Fibroblast of lung (primary cell): ENCODE data around the gene SLC25A51. TPM values are rescaled to one million over a fixed set of nuclear protein-coding genes. Genes with fewer than 3 reads are reported as not detected.

ENCODE experiments used
- DNase-seq, 2 donors: peaks; one replicate each; pipeline versions ENCODE4 v3.0.0 to v3.0.0-alpha.2; 2010; ENCODE audit warnings: low read depth in 2 of 2
- H2AFZ ChIP-seq: 2 replicates; pipeline ENCODE4 v1.5.1; 2012; ENCODE audit warnings: low read length, control low read depth, inconsistent platforms
- H3K27ac ChIP-seq: 2 replicates; pipeline ENCODE4 v1.5.1; 2011; ENCODE audit warnings: low read length, control low read depth; ENCODE audit not compliant: insufficient read depth
- H3K27me3 ChIP-seq: 2 replicates; pipeline ENCODE4 v1.5.1; 2011; ENCODE audit warnings: mild to moderate bottlenecking, low read length; ENCODE audit not compliant: control insufficient read depth, insufficient read depth
- H3K36me3 ChIP-seq: 2 replicates; pipeline ENCODE4 v1.5.1; 2011; ENCODE audit warnings: low read length; ENCODE audit not compliant: control insufficient read depth, insufficient read depth
- H3K4me1 ChIP-seq: 2 replicates; pipeline ENCODE4 v1.5.1; 2011; ENCODE audit warnings: low read length; ENCODE audit not compliant: control insufficient read depth, insufficient read depth; ENCODE audit errors: extremely low read depth
- H3K4me2 ChIP-seq: 2 replicates; pipeline ENCODE4 v1.5.1; 2011; ENCODE audit warnings: low read length, control low read depth; ENCODE audit not compliant: insufficient read depth; ENCODE audit errors: extremely low read depth
- H3K4me3 ChIP-seq, 4 experiments: fragments of 200-600 bp in 1 of 4; sonication (generic) in 1 of 4; replicated peaks in 1 of 4; 2 replicates each; pipeline ENCODE4 v1.5.1; 2011 to 2016; ENCODE audit warnings: low read length in 4 of 4, low read depth in 3 of 4, mild to moderate bottlenecking in 3 of 4, control low read depth in 2 of 4, inconsistent platforms in 1 of 4, mixed read lengths in 1 of 4; ENCODE audit not compliant: insufficient read depth in 1 of 4; ENCODE audit errors: control extremely low read depth in 1 of 4
- H3K79me2 ChIP-seq: 2 replicates; pipeline ENCODE4 v1.5.1; 2012; ENCODE audit warnings: mild to moderate bottlenecking, low read length, inconsistent platforms; ENCODE audit not compliant: control insufficient read depth, insufficient read depth
- H3K9ac ChIP-seq: 2 replicates; pipeline ENCODE4 v1.5.1; 2011; ENCODE audit warnings: mild to moderate bottlenecking, low read length, control low read depth; ENCODE audit not compliant: insufficient read depth
- H3K9me3 ChIP-seq: 2 replicates; pipeline ENCODE4 v1.5.1; 2012; ENCODE audit warnings: low read depth, low read length; ENCODE audit not compliant: control insufficient read depth, insufficient read depth
- H4K20me1 ChIP-seq: 2 replicates; pipeline ENCODE4 v1.5.1; 2011; ENCODE audit warnings: low read length; ENCODE audit not compliant: control insufficient read depth, insufficient read depth; ENCODE audit errors: extremely low read depth
- CTCF ChIP-seq, 2 donors: IDR thresholded peaks in 1 of 2; conservative IDR thresholded peaks in 1 of 2; 1 replicate in 1 of 2; 2 replicates in 1 of 2; pipeline ENCODE4 v1.5.1; 2011 to 2012; ENCODE audit warnings: low read length in 2 of 2, control low read depth in 1 of 2, inconsistent platforms in 1 of 2, low read depth in 1 of 2, mild to moderate bottlenecking in 1 of 2
- EZH2 ChIP-seq: IDR thresholded peaks from 2 replicates; pipeline ENCODE4 v1.5.1; 2012; ENCODE audit warnings: low read length, control low read depth, mild to moderate bottlenecking; ENCODE audit errors: missing control alignments
- polyA plus RNA-seq, 2 donors: library from polyadenylated mRNA; depleted of rRNA in 1 of 2; stranded (reverse) in 1 of 2; unstranded in 1 of 2; fragments of >200 nt; gene quantifications; 2 replicates each; pipeline ENCODE4 v1.2.1, GENCODE V29; 2011 to 2012; ENCODE audit warnings: missing spikeins in 1 of 2
- total RNA-seq: library from RNA; depleted of rRNA; stranded (reverse); fragments of >200 nt; gene quantifications from 2 replicates; pipeline ENCODE4 v1.2.1, GENCODE V29; 2014

SLC25A51 gene
- total and polyA plus RNA-seq, 2 donors (not counting 1 experiment from before 2014, with no cell fraction given): 39.3 to 100 TPM

- peak overlapping the region; percentile 98 for H3K4me2 ChIP-seq
- TF ChIP-seq CTCF (conservative IDR thresholded peaks at IDR 0.05 in 1 of 2, IDR thresholded peaks at IDR 0.05 in 1 of 2; ENCODE audit: low read depth in 1 of 2, low read length in 2 of 2) (no peak), EZH2 (no peak)
- H3K27ac ChIP-seq: peak overlapping the region; percentile 48
These were observed 661 bp upstream of the SLC25A51 start for GRCh38 chr9:37904445-37905130.

GRCh38 chr9:37902796-37903646, 906 bp downstream of the SLC25A51 start:
- Histone ChIP-seq H3K27ac (peak overlapping the region; percentile 48), H4K20me1 (no peaks in the 10 kb centered on the region), H3K9me3 (no peaks in the 10 kb centered on the region), H2AFZ (peak overlapping the region; percentile 31), H3K4me3 (peak overlapping the region; percentile 66 to 87 (median 76)), H3K4me1 (peaks cover 15% of the 10 kb centered on the region), H3K4me2 (peak overlapping the region; percentile 84), H3K79me2 (peaks cover 36% of the 10 kb centered on the region), H3K36me3 (no peaks in the 10 kb centered on the region), H3K27me3 (no peaks in the 10 kb centered on the region), H3K9ac (peak overlapping the region; percentile 79)
- no peak for TF ChIP-seq EZH2
- no peak for TF ChIP-seq CTCF (conservative IDR thresholded peaks at IDR 0.05 in 1 of 2, IDR thresholded peaks at IDR 0.05 in 1 of 2; ENCODE audit: low read depth in 1 of 2, low read length in 2 of 2)
- DNase-seq: peak; percentile 51 to 62

More at GRCh38 chr9:37904445-37905130, 661 bp upstream of the SLC25A51 start:
- Histone ChIP-seq H3K27me3 (no peaks in the 10 kb centered on the region), H3K9ac (peak overlapping the region; percentile 79), H3K9me3 (no peaks in the 10 kb centered on the region), H3K36me3 (no peaks in the 10 kb centered on the region), H3K79me2 (peaks cover 36% of the 10 kb centered on the region), H3K4me3 (peak overlapping the region; percentile 66 to 77 (median 72)), H3K4me1 (peaks cover 6% of the 10 kb centered on the region), H2AFZ (peak overlapping the region; percentile 80), H4K20me1 (no peaks in the 10 kb centered on the region)
- DNase-seq: peak in 1 of 2 donors; percentile 64

GRCh38 chr9:37902131-37902530, 1.8 kb downstream of the SLC25A51 start:
- TF ChIP-seq EZH2 (no peak), CTCF (conservative IDR thresholded peaks at IDR 0.05 in 1 of 2, IDR thresholded peaks at IDR 0.05 in 1 of 2; ENCODE audit: low read depth in 1 of 2, low read length in 2 of 2) (no peak)
- Histone ChIP-seq H3K9ac (no peak overlapping the region), H3K4me3 (peak overlapping the region; percentile 66 to 87 (median 76)), H3K27me3 (no peaks in the 10 kb centered on the region), H3K27ac (no peak overlapping the region), H3K4me2 (peak overlapping the region; percentile 84), H3K79me2 (peaks cover 36% of the 10 kb centered on the region), H3K4me1 (peaks cover 18% of the 10 kb centered on the region), H2AFZ (no peak overlapping the region), H3K9me3 (no peaks in the 10 kb centered on the region), H4K20me1 (no peaks in the 10 kb centered on the region), H3K36me3 (no peaks in the 10 kb centered on the region)
- DNase-seq: no peak
